Activated CD4-positive, alpha-beta T cell treated with anti-CD3 and anti-CD28 coated beads, Interleukin-2, amount 10 ng/mL, durations not matched to agents 7 days and 5 days (primary cell): ENCODE data around the gene TNMD. TPM values are rescaled to one million over a fixed set of nuclear protein-coding genes. Genes with fewer than 3 reads are reported as not detected.

ENCODE experiments used
- CTCF ChIA-PET: fragments of 350-600 bp; sonication (Branson Sonifier 250); formaldehyde crosslinking; loops from one replicate; lab custom pipeline; 2021; ENCODE audit warnings: antibody characterized with exemption; lab: Charles Lee
- POLR2A ChIA-PET: fragments of 350-600 bp; sonication (Branson Sonifier 250); formaldehyde crosslinking; loops from one replicate; lab custom pipeline; 2021; ENCODE audit warnings: antibody characterized with exemption; lab: Charles Lee
- DNase-seq: peaks from one replicate; pipeline ENCODE4 v3.0.0-alpha.2; 2020
- H3K27ac Mint-ChIP-seq: one replicate; pipeline ENCODE4 v1.8.0; 2021; ENCODE audit warnings: mild to moderate bottlenecking, moderate library complexity, mixed read lengths
- H3K27me3 Mint-ChIP-seq: one replicate; pipeline ENCODE4 v1.8.0; 2021; ENCODE audit warnings: mixed read lengths
- H3K36me3 Mint-ChIP-seq: one replicate; pipeline ENCODE4 v1.8.0; 2021; ENCODE audit warnings: low read depth, mixed read lengths
- H3K4me1 Mint-ChIP-seq: one replicate; pipeline ENCODE4 v1.8.0; 2021; ENCODE audit warnings: mixed read lengths
- H3K4me3 Mint-ChIP-seq: one replicate; pipeline ENCODE4 v1.8.0; 2021; ENCODE audit warnings: mild to moderate bottlenecking, moderate library complexity, mixed read lengths
- H3K9me3 Mint-ChIP-seq: one replicate; pipeline ENCODE4 v1.8.0; 2021; ENCODE audit warnings: mixed read lengths
- total RNA-seq, 2 experiments: library from RNA; stranded (reverse); gene quantifications; one replicate each; pipeline ENCODE4 v1.2.3, GENCODE V29; 2021

Gene TNMD
- total RNA-seq, 2 experiments from 2014 or later = not detected

DNA sequence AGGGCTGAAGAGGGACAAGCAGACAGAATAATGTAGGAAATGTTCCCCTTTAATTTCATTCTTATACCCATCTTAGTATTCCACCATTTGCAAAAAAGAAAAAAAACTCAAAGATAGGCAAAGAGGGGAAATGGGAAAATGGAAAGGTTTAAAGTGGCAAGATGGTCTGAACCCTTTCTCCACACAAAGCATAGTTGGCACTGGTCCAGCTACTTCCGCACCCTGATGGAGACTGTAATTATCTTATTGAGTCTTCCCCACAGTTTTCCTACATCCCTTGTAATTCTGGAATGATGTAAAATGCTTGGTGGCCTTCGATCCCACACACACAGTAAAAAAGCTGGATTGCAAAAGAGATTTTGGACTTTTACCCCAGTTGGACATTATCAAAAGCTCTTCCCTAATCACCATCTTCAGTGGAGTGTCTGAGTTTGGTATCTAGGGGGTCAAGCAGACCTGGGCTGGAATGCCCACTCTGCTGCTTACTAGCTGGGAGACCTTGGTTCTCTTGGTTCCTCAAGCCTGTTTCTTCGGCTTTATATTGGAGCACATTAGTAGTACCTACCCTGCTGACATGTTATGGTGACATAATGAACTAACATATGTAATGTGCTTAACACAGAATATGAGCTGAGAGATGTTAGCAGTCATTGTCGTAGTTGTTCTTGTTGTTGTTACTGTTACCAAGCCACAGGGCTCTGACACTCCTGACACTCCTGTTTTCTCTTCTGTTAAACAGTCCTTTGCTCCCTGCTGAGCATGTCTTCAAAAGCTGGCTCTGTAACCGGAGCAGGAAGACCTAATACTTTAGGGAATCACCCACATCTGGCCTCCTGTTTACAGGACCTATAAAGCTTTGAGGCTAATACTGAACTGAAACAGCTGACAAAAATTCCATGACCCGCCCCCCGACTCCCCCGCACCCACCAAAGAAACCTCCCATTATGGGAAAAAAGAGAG lies 64.0 kb downstream of the TNMD start:
- CTCF ChIA-PET = no interaction called here
- no peaks in the 10 kb centered on the region for H3K4me1 Mint-ChIP-seq
- POLR2A ChIA-PET = no interaction called here
- no peak for DNase-seq
- no peaks in the 10 kb centered on the region for H3K9me3 Mint-ChIP-seq
- H3K27ac Mint-ChIP-seq = no peak overlapping the region
- no peaks in the 10 kb centered on the region for H3K36me3 Mint-ChIP-seq
- peaks cover 9% of the 10 kb centered on the region for H3K27me3 Mint-ChIP-seq
- no peak overlapping the region for H3K4me3 Mint-ChIP-seq

Other genes starting within 250 kb of the TNMD start
- not detected for gene PCDH19, start 174.7 kb upstream of the TNMD start, total RNA-seq
- not detected for gene TSPAN6, start 51.9 kb downstream of the TNMD start, total RNA-seq
- gene SRPX2, start 59.3 kb downstream of the TNMD start, total RNA-seq = not detected
- gene SYTL4, start 147.2 kb downstream of the TNMD start, total RNA-seq = not detected
- 10 to 100 TPM; 33.9 to 35.8 TPM for gene CSTF2, start 235.5 kb downstream of the TNMD start, total RNA-seq